HepG2 (cell line): ENCODE measurements around the gene PSMD1. TPM values are rescaled to one million over a fixed set of nuclear protein-coding genes. Genes with fewer than 3 reads are reported as not detected.

Experiments used
- ARID4A ChIP-seq: sonication (generic); formaldehyde crosslinking; IDR thresholded peaks from 2 replicates; pipeline ENCODE4 v1.5.0; 2020; ENCODE audit warnings: mild to moderate bottlenecking, missing genetic modification reagents, borderline replicate concordance
- MTA1 ChIP-seq: sonication (generic); formaldehyde crosslinking; IDR thresholded peaks from 2 replicates; pipeline ENCODE4 v1.4.0; 2020; ENCODE audit warnings: missing genetic modification reagents, mild to moderate bottlenecking, borderline replicate concordance
- NCOA2 ChIP-seq: sonication (generic); formaldehyde crosslinking; IDR thresholded peaks from 2 replicates; pipeline ENCODE4 v1.8.0; 2022; ENCODE audit warnings: inconsistent platforms
- PREB ChIP-seq: sonication (generic); formaldehyde crosslinking; IDR thresholded peaks from 2 replicates; pipeline ENCODE4 v1.4.0; 2020; ENCODE audit warnings: missing genetic modification reagents
- RFX5 ChIP-seq: IDR thresholded peaks from 2 replicates; pipeline ENCODE4 v1.6.1; 2011; ENCODE audit warnings: low read depth, low read length, improper control_type of control experiment
- SETDB1 ChIP-seq: sonication (generic); formaldehyde crosslinking; IDR thresholded peaks from 2 replicates; pipeline ENCODE4 v1.5.1; 2020; ENCODE audit warnings: missing genetic modification reagents, mild to moderate bottlenecking, borderline replicate concordance
- THAP7 ChIP-seq: sonication (generic); formaldehyde crosslinking; IDR thresholded peaks from 2 replicates; pipeline ENCODE4 v1.8.1; 2023; ENCODE audit warnings: mild to moderate bottlenecking, missing genetic modification reagents
- ZBTB33 ChIP-seq: sonication (generic); formaldehyde crosslinking; IDR thresholded peaks from 2 replicates; pipeline ENCODE4 v1.4.0; 2020; ENCODE audit warnings: missing genetic modification reagents
- ZFP82 ChIP-seq: sonication (generic); formaldehyde crosslinking; IDR thresholded peaks from 2 replicates; pipeline ENCODE4 v1.5.1; 2020; ENCODE audit warnings: mild to moderate bottlenecking, missing genetic modification reagents, borderline replicate concordance
- ZNF292 ChIP-seq: sonication (generic); formaldehyde crosslinking; IDR thresholded peaks from 2 replicates; pipeline ENCODE4 v1.8.1; 2022; ENCODE audit warnings: mild to moderate bottlenecking, low read depth, missing genetic modification reagents, borderline replicate concordance
- ZNF329 ChIP-seq: sonication (generic); formaldehyde crosslinking; IDR thresholded peaks from 2 replicates; pipeline ENCODE4 v1.9.0; 2021; ENCODE audit warnings: low read depth, mild to moderate bottlenecking, missing genetic modification reagents
- ZNF501 ChIP-seq: sonication (generic); formaldehyde crosslinking; IDR thresholded peaks from 2 replicates; pipeline ENCODE4 v1.5.1; 2020; ENCODE audit warnings: mild to moderate bottlenecking, moderate library complexity, missing genetic modification reagents
- ZNF510 ChIP-seq: sonication (generic); formaldehyde crosslinking; IDR thresholded peaks from 2 replicates; pipeline ENCODE4 v1.4.0; 2020; ENCODE audit warnings: low read depth, mild to moderate bottlenecking, missing genetic modification reagents
- ZNF687 ChIP-seq: sonication (generic); formaldehyde crosslinking; IDR thresholded peaks from 2 replicates; pipeline ENCODE4 v1.5.1; 2020; ENCODE audit warnings: mild to moderate bottlenecking, missing genetic modification reagents, moderate library complexity
- ZNF704 ChIP-seq: sonication (generic); formaldehyde crosslinking; IDR thresholded peaks from 2 replicates; pipeline ENCODE4 v1.8.1; 2023; ENCODE audit warnings: mild to moderate bottlenecking, inconsistent platforms, moderate library complexity, missing genetic modification reagents, borderline replicate concordance
- polyA plus RNA-seq, 8 experiments: library from polyadenylated mRNA; depleted of rRNA in 3 of 8; stranded (reverse) in 7 of 8; unstranded in 1 of 8; fragments of >200 nt; fragmentation: Illumina TruSeq in 4 of 8; extraction: Trizol in 4 of 8; gene quantifications; 2 replicates each; pipeline versions ENCODE4 v1.2.1 to v1.2.3, GENCODE V29; 2011 to 2016; ENCODE audit warnings: low read depth in 4 of 8, missing spikeins in 1 of 8, mixed read lengths in 1 of 8; ENCODE audit not compliant: insufficient read depth in 1 of 8
- total RNA-seq, 5 experiments: library from RNA; depleted of rRNA; stranded (reverse); fragments of >200 nt; fragmentation: Illumina TruSeq; extraction: Trizol; gene quantifications; 2 replicates each; pipeline ENCODE4 v1.2.3, GENCODE V29; 2016; ENCODE audit warnings: low read depth in 1 of 5

PSMD1 gene
- total and polyA plus RNA-seq, 2 of the 13 experiments (the other 11 are each of a cell fraction or from before 2014, with no cell fraction given) = 136 to 191 TPM

GRCh38 chr2:231036131-231036530 lies 20.5 kb upstream of the PSMD1 start (continued):
- TF ChIP-seq ARID4A (CRISPR knock-in tag) = peak; percentile 3; the same call in 1 of the 2 replicates
- TF ChIP-seq RFX5 = no peak
- TF ChIP-seq ZNF501 (CRISPR knock-in tag) = peak; percentile 63
- TF ChIP-seq ZNF687 (CRISPR knock-in tag) = peak; percentile 56
- TF ChIP-seq NCOA2 (CRISPR knock-in tag) = no peak
- 0 out of 2 replicates have a peak, but pooled peaks have one; percentile 18 for TF ChIP-seq MTA1 (CRISPR knock-in tag)
- TF ChIP-seq SETDB1 = 0 out of 2 replicates have a peak, but pooled peaks have one; percentile 43
- TF ChIP-seq ZNF292 (CRISPR knock-in tag) = 0 out of 2 replicates have a peak, but pooled peaks have one; percentile 33
- TF ChIP-seq ZNF329 = no peak
- no peak for TF ChIP-seq ZBTB33 (CRISPR knock-in tag)
- no peak for TF ChIP-seq ZNF510 (CRISPR knock-in tag)
- TF ChIP-seq ZNF704 (CRISPR knock-in tag) = no peak
- no peak for TF ChIP-seq PREB (CRISPR knock-in tag)
- 0 out of 2 replicates have a peak, but pooled peaks have one; percentile 58 for TF ChIP-seq THAP7 (CRISPR knock-in tag)
- TF ChIP-seq ZFP82 (CRISPR knock-in tag) = 0 out of 2 replicates have a peak, but pooled peaks have one; percentile 1
